HG03460 (cell line): Measurements from ENCODE around the gene PRR35.

Experiments
- ATAC-seq: cut with Tn5 transposase; IDR thresholded peaks from one replicate; pipeline ENCODE4 v1.9.1; 2021; ENCODE audit not compliant: unreplicated experiment

PRR35 gene

GRCh38 chr16:578232-578869 is 18.2 kb downstream of the PRR35 start:
- ATAC-seq: no peak

GRCh38 chr16:578870-579405 is 18.7 kb downstream of the PRR35 start:
- no peak for ATAC-seq

DNA sequence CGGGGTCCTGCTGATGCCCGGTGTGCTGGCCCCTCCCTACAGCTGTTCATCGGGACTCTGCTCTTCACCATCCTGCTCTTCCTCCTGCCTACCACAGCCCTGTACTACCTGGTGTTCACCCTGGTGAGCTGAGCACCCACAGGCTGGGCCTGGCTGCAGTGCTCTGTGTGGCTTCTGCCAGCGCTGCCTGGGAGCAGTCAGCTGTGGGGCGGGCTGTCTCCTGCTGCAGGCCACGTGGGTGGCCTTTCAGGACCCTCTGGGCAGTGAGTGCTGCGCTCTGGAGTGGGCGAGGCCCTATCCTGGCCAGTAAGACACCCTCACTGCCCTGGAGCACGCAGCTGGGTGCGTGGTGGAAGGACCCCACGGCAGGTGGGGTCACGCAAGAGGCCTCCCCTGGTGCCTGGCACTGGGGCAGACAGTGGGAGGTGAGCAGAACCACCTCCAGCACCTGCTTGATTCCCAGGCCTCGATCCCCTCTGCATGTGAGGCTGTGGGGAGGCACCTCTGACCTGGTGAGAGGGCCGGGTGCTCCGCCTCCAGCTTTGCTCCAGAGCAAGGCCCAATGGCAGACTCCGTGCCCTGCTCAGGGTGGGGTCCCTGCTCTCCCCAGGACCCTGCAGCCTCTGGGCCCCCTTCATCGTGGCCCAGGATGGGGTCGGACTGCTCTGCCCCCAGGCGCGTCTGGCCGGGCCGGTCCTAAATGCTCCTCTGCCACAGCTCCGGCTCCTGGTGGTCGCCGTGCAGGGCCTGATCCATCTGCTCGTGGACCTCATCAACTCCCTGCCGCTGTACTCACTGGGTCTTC is 20.1 kb downstream of the PRR35 start:
- ATAC-seq: no peak

DNA sequence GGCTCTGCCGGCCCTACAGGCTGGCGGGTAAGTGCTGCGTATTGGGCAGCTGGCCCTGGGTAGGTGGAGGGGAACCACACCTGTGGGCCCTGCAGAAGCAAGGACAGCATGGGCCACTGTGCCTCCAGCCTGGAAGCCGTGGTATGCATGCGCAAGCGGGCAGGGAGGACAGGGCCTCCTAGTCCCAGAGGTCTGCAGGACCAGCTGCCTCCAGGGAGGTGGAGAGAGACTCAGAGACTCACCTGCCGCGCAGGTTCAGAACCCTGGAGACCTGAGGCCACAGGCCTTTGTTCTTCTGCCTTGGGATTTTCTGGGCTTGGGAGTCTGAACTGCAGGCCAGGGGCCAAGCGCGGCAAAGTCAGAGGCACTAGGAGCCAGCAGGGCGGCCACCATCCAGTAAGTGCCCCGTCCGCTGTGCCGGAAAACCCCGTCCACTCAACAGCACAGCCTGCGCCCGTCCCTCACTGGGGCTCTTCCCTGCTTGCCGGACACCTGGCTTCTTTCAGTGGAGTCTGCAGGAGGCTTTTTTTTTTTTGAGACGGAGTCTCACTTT is 20.8 kb downstream of the PRR35 start:
- no peak for ATAC-seq

DNA sequence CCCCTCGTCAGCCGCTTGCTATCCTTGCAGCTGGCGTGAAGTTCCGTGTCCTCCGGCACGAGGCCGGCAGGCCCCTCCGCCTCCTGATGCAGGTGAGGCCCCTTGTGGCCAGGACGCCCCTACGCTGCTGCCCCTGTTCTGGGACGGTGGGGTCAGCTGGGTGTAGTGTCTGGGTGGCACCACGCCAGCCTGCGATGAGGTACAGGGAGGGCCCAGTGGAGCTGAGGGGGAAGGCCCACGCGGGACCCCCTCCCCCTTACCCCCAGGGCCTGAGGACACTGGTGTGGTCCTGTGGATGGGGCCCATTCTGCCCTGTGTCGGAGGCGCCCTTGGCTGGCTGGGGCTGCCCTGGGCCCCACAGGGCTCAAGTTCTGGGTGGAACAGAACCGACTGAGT is 22.0 kb downstream of the PRR35 start:
- ATAC-seq: no peak

GRCh38 chr16:582614-583331 is 22.6 kb downstream of the PRR35 start:
- no peak for ATAC-seq

DNA sequence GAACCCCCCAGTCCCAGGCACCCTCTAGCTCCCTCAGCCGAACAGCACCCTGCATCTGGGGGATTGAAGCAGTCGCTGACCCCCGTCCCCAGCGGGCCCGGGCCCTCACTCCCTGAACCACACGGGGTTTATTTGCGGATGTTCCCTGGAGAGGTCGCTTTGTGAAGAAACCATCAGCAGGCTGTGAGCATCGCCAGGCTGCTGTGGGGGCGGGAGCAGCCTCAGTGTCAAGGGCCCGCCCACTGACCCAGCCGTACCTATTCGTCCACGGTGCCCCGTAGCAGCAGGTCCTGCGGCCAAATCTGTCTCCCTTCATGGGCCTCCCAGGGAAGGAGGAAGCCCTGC is 23.2 kb downstream of the PRR35 start:
- ATAC-seq: no peak

DNA sequence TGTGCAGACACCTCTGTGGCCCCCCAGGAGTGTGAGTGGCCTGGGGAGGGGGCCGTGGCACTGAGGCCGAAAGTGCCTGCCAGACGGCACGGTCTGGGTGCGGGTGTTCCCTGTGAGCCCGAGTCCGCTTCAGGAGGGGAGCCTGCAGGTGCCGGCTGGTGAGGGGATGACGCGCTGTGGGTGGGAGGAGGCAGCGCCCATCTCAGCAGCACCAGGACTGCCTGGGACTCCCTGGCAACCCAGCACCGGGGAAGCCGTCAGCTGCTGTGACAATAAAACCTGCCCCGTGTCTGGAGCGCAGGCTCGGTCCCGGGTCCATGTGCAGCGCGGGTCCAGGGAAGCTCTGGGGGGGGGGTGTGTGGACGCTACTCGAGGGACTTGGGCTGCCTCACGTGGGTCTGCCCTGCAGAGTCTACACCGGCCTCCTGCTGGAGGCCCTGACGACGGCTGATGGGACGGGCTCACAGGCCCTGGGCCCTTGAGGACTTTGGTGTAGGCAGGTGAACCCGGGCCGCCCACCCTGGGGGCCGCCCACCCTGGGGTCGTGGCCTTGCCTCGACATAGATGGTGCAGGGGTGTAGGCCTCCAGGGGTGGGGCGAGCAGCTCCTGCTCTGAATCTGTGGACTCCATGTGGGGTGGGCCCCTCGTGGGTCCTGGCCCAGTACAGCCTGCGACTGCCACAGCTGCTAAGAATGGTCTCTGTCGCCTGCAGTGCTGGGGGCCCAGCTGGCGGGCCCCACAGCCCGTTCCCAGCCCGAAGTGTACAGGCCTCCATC is 23.8 kb downstream of the PRR35 start:
- ATAC-seq: no peak

- ATAC-seq: no peak
Measured at GRCh38 chr16:585351-585750, 25.2 kb downstream of the PRR35 start.

- ATAC-seq: no peak
Measured at GRCh38 chr16:586047-586644, 26.0 kb downstream of the PRR35 start.

- no peak for ATAC-seq
Measured at GRCh38 chr16:586645-587590, 26.7 kb downstream of the PRR35 start.

- ATAC-seq: peak; percentile 12
Measured at GRCh38 chr16:588639-588888, 28.4 kb downstream of the PRR35 start.

GRCh38 chr16:588889-589657 is 28.9 kb downstream of the PRR35 start:
- peak; percentile 67 for ATAC-seq

GRCh38 chr16:589658-590187 is 29.5 kb downstream of the PRR35 start, which contains the start of gene RAB40C:
TSS of gene RAB40C (plus strand) at chr16:590066. CDS start at chr16:590292, 226 bp downstream.
- peak; percentile 72 for ATAC-seq

- no peak for ATAC-seq
Measured at GRCh38 chr16:590188-590814, 30.1 kb downstream of the PRR35 start.

- no peak for ATAC-seq
Measured at GRCh38 chr16:590815-591200, 30.6 kb downstream of the PRR35 start.

DNA sequence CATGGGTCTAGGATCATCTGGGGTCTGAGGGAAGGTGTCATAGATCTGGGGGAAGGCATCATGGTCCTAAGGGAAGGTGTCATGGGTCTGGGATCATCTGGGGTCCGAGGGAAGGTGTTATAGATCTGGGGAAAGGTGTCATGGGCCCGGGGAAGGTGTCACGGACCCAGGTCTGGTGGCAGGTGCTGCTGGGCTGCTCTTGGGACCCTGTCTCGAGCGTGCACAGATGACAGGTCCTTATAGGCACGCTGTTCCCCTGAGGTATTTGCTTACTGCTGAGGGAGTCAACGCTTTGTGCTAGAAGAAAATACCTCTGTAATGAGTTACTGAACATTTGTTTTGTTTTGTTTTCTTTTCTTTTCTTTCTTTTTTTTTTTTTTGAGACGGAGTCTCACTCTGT is 31.0 kb downstream of the PRR35 start:
- ATAC-seq: no peak
